OCI-LY7 (cell line): ENCODE data around the gene STX17. TPM values are rescaled to one million over a fixed set of nuclear protein-coding genes. Genes with fewer than 3 reads are reported as not detected.

Source experiments
- BruUV-seq: library from RNA; stranded (reverse); fragments of 400-500 nt; replicated peaks from 2 replicates; lab custom pipeline; 2021; lab: Mats Ljungman, UMichigan
- CTCF ChIA-PET: fragments of 300-600 bp; sonication (Branson Sonifier 250); formaldehyde crosslinking; loops from one replicate; lab custom pipeline; 2022; ENCODE audit warnings: antibody characterized with exemption; ENCODE audit not compliant: unreplicated experiment; lab: Charles Lee
- POLR2A ChIA-PET: fragments of 300-600 bp; sonication (Branson Sonifier 250); formaldehyde crosslinking; loops from one replicate; lab custom pipeline; 2022; ENCODE audit warnings: antibody characterized with exemption; lab: Charles Lee
- DNase-seq: peaks from one replicate; pipeline ENCODE4 v3.0.0-alpha.2; 2015; ENCODE audit warnings: low spot score
- H2AFZ ChIP-seq: fragments of 200-600 bp; sonication (generic), shearing (Covaris generic); 2 replicates; pipeline ENCODE4 v1.6.1; 2014; ENCODE audit warnings: mild to moderate bottlenecking, antibody characterized with exemption, low read length, moderate library complexity
- H3K27ac ChIP-seq: fragments of 200-600 bp; sonication (generic); 2 replicates; pipeline ENCODE4 v1.5.1; 2014; ENCODE audit warnings: mixed run types, low read depth, mild to moderate bottlenecking, moderate library complexity, low read length, inconsistent platforms; ENCODE audit not compliant: poor library complexity, severe bottlenecking
- H3K36me3 ChIP-seq: fragments of 200-600 bp; sonication (generic); 2 replicates; pipeline ENCODE4 v1.6.1; 2014; ENCODE audit warnings: mild to moderate bottlenecking, antibody characterized with exemption, low read length, moderate library complexity, mixed read lengths; ENCODE audit not compliant: insufficient read depth
- H3K4me1 ChIP-seq: fragments of 200-600 bp; sonication (generic); 2 replicates; pipeline ENCODE4 v1.5.1; 2014; ENCODE audit warnings: mild to moderate bottlenecking, low read length; ENCODE audit not compliant: insufficient read depth, poor library complexity, severe bottlenecking
- H3K4me2 ChIP-seq: fragments of 200-600 bp; sonication (generic); 2 replicates; pipeline ENCODE4 v1.6.1; 2014; ENCODE audit warnings: mild to moderate bottlenecking, low read length
- H3K4me3 ChIP-seq: fragments of 200-600 bp; sonication (generic); 2 replicates; pipeline ENCODE4 v1.5.1; 2014; ENCODE audit warnings: mild to moderate bottlenecking, low read depth, low read length; ENCODE audit not compliant: poor library complexity, severe bottlenecking
- H3K79me2 ChIP-seq: fragments of 200-600 bp; sonication (generic); 2 replicates; pipeline ENCODE4 v1.6.1; 2016; ENCODE audit warnings: low read depth, mild to moderate bottlenecking, low read length, moderate library complexity, mixed read lengths; ENCODE audit not compliant: insufficient read depth
- H3K9me2 ChIP-seq: fragments of 200-600 bp; sonication (generic); 2 replicates; pipeline ENCODE4 v1.6.1; 2016; ENCODE audit warnings: mild to moderate bottlenecking, low read length, mixed read lengths; ENCODE audit not compliant: insufficient read depth
- H3K9me3 ChIP-seq: fragments of 200-600 bp; sonication (generic); 2 replicates; pipeline ENCODE4 v1.6.1; 2014; ENCODE audit warnings: mild to moderate bottlenecking, mixed run types, low read length, mixed read lengths
- H4K20me1 ChIP-seq: fragments of 200-600 bp; sonication (generic); 2 replicates; pipeline ENCODE4 v1.6.1; 2014; ENCODE audit warnings: mild to moderate bottlenecking, antibody characterized with exemption, low read length, moderate library complexity, mixed read lengths; ENCODE audit not compliant: insufficient read depth
- EZH2phosphoT487 ChIP-seq: fragments of 200-600 bp; sonication (generic); IDR thresholded peaks from 2 replicates; pipeline ENCODE4 v1.6.1; 2018; ENCODE audit warnings: low read depth, borderline replicate concordance, mild to moderate bottlenecking, mixed run types, antibody characterized with exemption, low read length, moderate library complexity, mixed read lengths
- intact Hi-C: fragments of 100-400 bp; cut with micrococcal nuclease; formaldehyde crosslinking; loops from one replicate; pipeline ENCODE4 v1.10.0; 2022; ENCODE audit not compliant: unreplicated experiment
- total RNA-seq, 2 experiments: library from RNA; depleted of rRNA in 1 of 2; stranded (reverse); fragments of >200 nt in 1 of 2; shearing (Covaris generic) in 1 of 2; gene quantifications; 2 replicates each; pipeline ENCODE4 v1.2.3, GENCODE V29; 2014 to 2022
- TF ChIP-seq, protein P1 (sequence below): fragments of 200-600 bp; sonication (generic); conservative IDR thresholded peaks from 2 replicates; pipeline ENCODE4 v1.5.1; 2014; ENCODE audit warnings: mild to moderate bottlenecking, antibody characterized with exemption, low read length, moderate library complexity, mixed read lengths

STX17 gene
- total RNA-seq, 2 experiments from 2014 or later, result 12.1 to 21.5 TPM

DNA sequence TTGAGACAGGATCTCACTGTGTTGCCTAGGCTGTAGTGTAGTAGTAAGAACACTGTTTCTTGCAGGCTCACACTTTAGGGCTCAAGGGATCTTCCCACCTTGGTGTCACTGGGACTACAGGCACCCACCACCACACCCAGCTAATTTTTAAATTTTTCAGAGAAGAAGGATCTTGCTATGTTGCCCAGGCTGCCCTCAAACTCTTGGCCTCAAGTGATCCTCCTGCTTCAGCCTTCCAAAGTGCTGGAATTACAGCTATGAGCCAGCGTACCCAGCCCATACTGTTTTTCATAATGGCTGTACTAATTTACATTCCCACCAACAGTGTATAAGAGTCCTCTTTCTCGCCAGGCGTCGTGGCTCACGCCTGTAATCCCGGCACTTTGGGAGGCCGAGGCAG, 5.1 kb downstream of the STX17 start:
- Histone ChIP-seq H4K20me1 (no peaks in the 10 kb centered on the region), H3K9me2 (no peaks in the 10 kb centered on the region), H3K4me1 (no peaks in the 10 kb centered on the region), H3K4me2 (no peak overlapping the region), H3K4me3 (no peak overlapping the region), H3K27ac (no peak overlapping the region), H3K9me3 (no peaks in the 10 kb centered on the region), H2AFZ (no peak overlapping the region), H3K36me3 (peaks cover 11% of the 10 kb centered on the region), H3K79me2 (peaks cover 6% of the 10 kb centered on the region; the same call in 1 of the 2 replicates)
- TF ChIP-seq EZH2phosphoT487, result no peak
- TF ChIP-seq, protein P1, sequence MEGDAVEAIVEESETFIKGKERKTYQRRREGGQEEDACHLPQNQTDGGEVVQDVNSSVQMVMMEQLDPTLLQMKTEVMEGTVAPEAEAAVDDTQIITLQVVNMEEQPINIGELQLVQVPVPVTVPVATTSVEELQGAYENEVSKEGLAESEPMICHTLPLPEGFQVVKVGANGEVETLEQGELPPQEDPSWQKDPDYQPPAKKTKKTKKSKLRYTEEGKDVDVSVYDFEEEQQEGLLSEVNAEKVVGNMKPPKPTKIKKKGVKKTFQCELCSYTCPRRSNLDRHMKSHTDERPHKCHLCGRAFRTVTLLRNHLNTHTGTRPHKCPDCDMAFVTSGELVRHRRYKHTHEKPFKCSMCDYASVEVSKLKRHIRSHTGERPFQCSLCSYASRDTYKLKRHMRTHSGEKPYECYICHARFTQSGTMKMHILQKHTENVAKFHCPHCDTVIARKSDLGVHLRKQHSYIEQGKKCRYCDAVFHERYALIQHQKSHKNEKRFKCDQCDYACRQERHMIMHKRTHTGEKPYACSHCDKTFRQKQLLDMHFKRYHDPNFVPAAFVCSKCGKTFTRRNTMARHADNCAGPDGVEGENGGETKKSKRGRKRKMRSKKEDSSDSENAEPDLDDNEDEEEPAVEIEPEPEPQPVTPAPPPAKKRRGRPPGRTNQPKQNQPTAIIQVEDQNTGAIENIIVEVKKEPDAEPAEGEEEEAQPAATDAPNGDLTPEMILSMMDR, result no peak
- no peak for DNase-seq
- intact Hi-C loops, result no loop called here
- no TSS peak for BruUV-seq
- POLR2A ChIA-PET, result no interaction called here
- CTCF ChIA-PET, result no interaction called here

GRCh38 chr9:99916650-99917049, 10.2 kb downstream of the STX17 start:
- TF ChIP-seq, protein P1, result no peak
- no peak for TF ChIP-seq EZH2phosphoT487
- intact Hi-C loops, result no loop called here
- Histone ChIP-seq H3K27ac (no peak overlapping the region), H2AFZ (no peak overlapping the region), H3K4me2 (no peak overlapping the region), H3K9me3 (no peaks in the 10 kb centered on the region), H3K4me3 (no peak overlapping the region), H4K20me1 (no peaks in the 10 kb centered on the region), H3K4me1 (no peaks in the 10 kb centered on the region), H3K36me3 (peaks cover 37% of the 10 kb centered on the region), H3K9me2 (no peaks in the 10 kb centered on the region), H3K79me2 (no peaks in the 10 kb centered on the region)
- CTCF ChIA-PET, result no interaction called here
- no TSS peak for BruUV-seq
- DNase-seq, result no peak
- POLR2A ChIA-PET, result interaction anchor here (0.6 to 1.5 kb wide), 4 partner anchors 15 to 739 kb away, joined by 3 to 5 read pairs (median 4); no protein-coding TSS in a partner anchor

DNA sequence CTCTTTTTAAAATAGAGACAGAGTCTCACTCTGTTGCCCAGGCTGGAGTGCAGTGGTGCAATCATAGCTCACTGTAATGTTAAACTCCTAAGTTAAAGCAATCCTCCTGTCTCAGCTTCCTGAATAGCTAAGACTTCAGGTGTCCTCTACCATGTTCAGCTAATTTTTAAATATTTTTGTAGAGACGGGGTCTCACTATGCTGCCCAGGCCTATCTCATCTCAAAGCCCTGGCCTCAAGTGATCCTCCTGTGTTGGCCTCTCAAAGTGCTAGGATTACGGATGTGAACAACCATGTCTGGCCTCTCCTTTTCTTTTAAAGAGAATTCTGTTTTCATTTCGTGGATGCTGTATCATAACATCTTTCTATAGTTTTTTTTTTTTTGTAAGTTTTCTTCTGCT, 11.7 kb downstream of the STX17 start:
- Histone ChIP-seq H3K4me1 (no peaks in the 10 kb centered on the region), H3K79me2 (no peaks in the 10 kb centered on the region), H3K9me2 (no peaks in the 10 kb centered on the region), H3K9me3 (no peaks in the 10 kb centered on the region), H2AFZ (no peak overlapping the region), H3K4me2 (no peak overlapping the region), H3K27ac (no peak overlapping the region), H3K36me3 (peaks cover 51% of the 10 kb centered on the region), H4K20me1 (no peaks in the 10 kb centered on the region), H3K4me3 (no peak overlapping the region)
- CTCF ChIA-PET, result no interaction called here
- intact Hi-C loops, result no loop called here
- POLR2A ChIA-PET, result interaction anchor here (0.6 kb wide), 1 partner anchor 589 kb away, joined by 5 read pairs; no protein-coding TSS in a partner anchor
- TF ChIP-seq EZH2phosphoT487, result no peak
- TF ChIP-seq, protein P1, result no peak
- no TSS peak for BruUV-seq
- DNase-seq, result no peak
